ENCODE results near the gene ST6GAL1. TPM values are rescaled to one million over a fixed set of nuclear protein-coding genes. Genes with fewer than 3 reads are reported as not detected.

The ST6GAL1 gene
- polyA plus RNA-seq, 3 donors, result 19.0 to 24.4 (median 20.5) TPM

- H3K4me1 ChIP-seq (ENCODE audit: control insufficient read depth in 1 of 2, insufficient read depth in 2 of 2, low read length in 2 of 2), result no peaks in the 10 kb centered on the region
- H4K20me1 ChIP-seq (ENCODE audit: insufficient read depth, low read length), result no peaks in the 10 kb centered on the region
- H3K79me2 ChIP-seq (ENCODE audit: insufficient read depth, low read length), result no peaks in the 10 kb centered on the region
- H3K9ac ChIP-seq (ENCODE audit: insufficient read depth, low read length, poor library complexity, severe bottlenecking), result no peak overlapping the region
- no peaks in the 10 kb centered on the region for H3K9me3 ChIP-seq (replicated peaks in 1 of 2; ENCODE audit: control insufficient read depth in 1 of 2, insufficient read depth in 1 of 2, low read length in 2 of 2)
- Mint-ChIP-seq H3K4me1 (peaks cover 3% of the 10 kb centered on the region), H3K4me3 (no peak overlapping the region), H3K9me3 (peaks cover 0 to 9% (median 0%) of the 10 kb centered on the region in 7 donors), H3K27ac (no peak overlapping the region), H3K27me3 (ENCODE audit: low read depth in 3 of 3) (peaks cover 0 to 4% (median 0%) of the 10 kb centered on the region in 3 donors), H3K36me3 (no peaks in the 10 kb centered on the region)
- intact Hi-C loops (cut with micrococcal nuclease), result no loop called here
- DNase-seq, result no peak
- no peak overlapping the region for H3K27ac ChIP-seq (ENCODE audit: low read depth in 1 of 2, low read length in 2 of 2)
- TF ChIP-seq CTCF (IDR thresholded peaks at IDR 0.05), result no peak
- no peak overlapping the region for H2AFZ ChIP-seq (ENCODE audit: insufficient read depth, low read depth, low read length, poor library complexity, severe bottlenecking)
- no peak overlapping the region for H3K4me3 ChIP-seq (replicated peaks in 1 of 3; ENCODE audit: low read depth in 2 of 3, low read length in 3 of 3)
- no peak overlapping the region for H3K4me2 ChIP-seq (replicated peaks; ENCODE audit: extremely low read depth, low read length, poor library complexity, severe bottlenecking)
- WGBS (ENCODE audit: insufficient coverage), result 100% methylated on average over 1 of the region's 5 CpGs
- no peaks in the 10 kb centered on the region for H3K27me3 ChIP-seq (ENCODE audit: control insufficient read depth in 2 of 2, insufficient read depth in 2 of 2, low read length in 2 of 2)
- no peaks in the 10 kb centered on the region for H3K36me3 ChIP-seq (replicated peaks in 1 of 2; ENCODE audit: control insufficient read depth in 1 of 2, insufficient read depth in 2 of 2, low read length in 2 of 2)
These were observed 34.9 kb upstream of the ST6GAL1 start for GRCh38 chr3:186895406-186895805.

GRCh38 chr3:186896006-186896405 is 34.3 kb upstream of the ST6GAL1 start:
- H3K36me3 ChIP-seq (replicated peaks in 1 of 2; ENCODE audit: control insufficient read depth in 1 of 2, insufficient read depth in 2 of 2, low read length in 2 of 2), result no peaks in the 10 kb centered on the region
- H3K27ac Mint-ChIP-seq, result peak overlapping the region in 2 of 7 donors; percentile 25 to 67
- no peak overlapping the region for H3K9ac ChIP-seq (ENCODE audit: insufficient read depth, low read length, poor library complexity, severe bottlenecking)
- H3K4me2 ChIP-seq (replicated peaks; ENCODE audit: extremely low read depth, low read length, poor library complexity, severe bottlenecking), result no peak overlapping the region
- no peaks in the 10 kb centered on the region for H3K79me2 ChIP-seq (ENCODE audit: insufficient read depth, low read length)
- no peaks in the 10 kb centered on the region for H3K36me3 Mint-ChIP-seq
- H3K4me1 ChIP-seq (ENCODE audit: control insufficient read depth in 1 of 2, insufficient read depth in 2 of 2, low read length in 2 of 2), result no peaks in the 10 kb centered on the region
- no peak overlapping the region for H2AFZ ChIP-seq (ENCODE audit: insufficient read depth, low read depth, low read length, poor library complexity, severe bottlenecking)
- peaks cover 0 to 4% (median 0%) of the 10 kb centered on the region in 3 donors for H3K27me3 Mint-ChIP-seq (ENCODE audit: low read depth in 3 of 3)
- H3K27ac ChIP-seq (ENCODE audit: low read depth in 1 of 2, low read length in 2 of 2), result no peak overlapping the region
- WGBS (ENCODE audit: insufficient coverage), result 94% methylated on average over 3 of the region's 4 CpGs
- no peaks in the 10 kb centered on the region for H4K20me1 ChIP-seq (ENCODE audit: insufficient read depth, low read length)
- H3K9me3 Mint-ChIP-seq, result peaks cover 0 to 9% (median 0%) of the 10 kb centered on the region in 7 donors
- no peak for TF ChIP-seq CTCF (IDR thresholded peaks at IDR 0.05)
- no peak overlapping the region for H3K4me3 Mint-ChIP-seq
- no peak for DNase-seq
- no peaks in the 10 kb centered on the region for H3K9me3 ChIP-seq (replicated peaks in 1 of 2; ENCODE audit: control insufficient read depth in 1 of 2, insufficient read depth in 1 of 2, low read length in 2 of 2)
- H3K27me3 ChIP-seq (ENCODE audit: control insufficient read depth in 2 of 2, insufficient read depth in 2 of 2, low read length in 2 of 2), result no peaks in the 10 kb centered on the region
- H3K4me3 ChIP-seq (replicated peaks in 1 of 3; ENCODE audit: low read depth in 2 of 3, low read length in 3 of 3), result no peak overlapping the region
- intact Hi-C loops (cut with micrococcal nuclease), result no loop called here
- H3K4me1 Mint-ChIP-seq, result peaks cover 4% of the 10 kb centered on the region
